HCT116 (cell line): ENCODE results near the gene MROH8. TPM values are rescaled to one million over a fixed set of nuclear protein-coding genes. Genes with fewer than 3 reads are reported as not detected.

Experiments
- ATAC-seq: fragments of 200-7000 bp; cut with Tn5 transposase; 2 replicates; pipeline ENCODE4 v1.9.1; 2020; ENCODE audit warnings: mild to moderate bottlenecking, moderate library complexity
- BruUV-seq: library from RNA; stranded (reverse); fragments of 400-500 nt; replicated peaks from 2 replicates; lab custom pipeline; 2021; lab: Mats Ljungman, UMichigan
- CTCF ChIA-PET: fragments of 300-600 bp; sonication (Branson Sonifier 250); formaldehyde crosslinking; loops from one replicate; lab custom pipeline; 2021; ENCODE audit warnings: antibody characterized with exemption; lab: Charles Lee
- POLR2A ChIA-PET: fragments of 300-600, 350-600 bp; sonication (Branson Sonifier 250); formaldehyde crosslinking; loops from one replicate; lab custom pipeline; 2021; ENCODE audit warnings: antibody characterized with exemption; lab: Charles Lee
- RAD21 ChIA-PET, 2 experiments: fragments of 300-600 bp; sonication (Branson Sonifier 250); formaldehyde crosslinking; loops; one replicate each; lab custom pipeline; 2023; ENCODE audit warnings: low total read pairs in 2 of 2; ENCODE audit not compliant: uncharacterized antibody in 2 of 2, unreplicated experiment in 2 of 2, low non-redundant PET in 1 of 2; lab: Charles Lee
- DNase-seq: peaks from one replicate; pipeline ENCODE4 v3.0.0-alpha.2; 2010; ENCODE audit warnings: low read depth, low spot score
- H2AFZ ChIP-seq: fragments of 200-600 bp; shearing (Covaris generic), sonication (generic); 2 replicates; pipeline ENCODE4 v1.6.1; 2017; ENCODE audit warnings: low read depth, mixed run types, mixed read lengths, antibody characterized with exemption, low read length; ENCODE audit not compliant: poor library complexity, severe bottlenecking
- H3K27ac ChIP-seq: 2 replicates; pipeline ENCODE4 v1.5.1; 2012; ENCODE audit warnings: low read depth, low read length
- H3K27me3 ChIP-seq: fragments of 200-600 bp; sonication (generic); 2 replicates; pipeline ENCODE4 v1.6.1; 2016; ENCODE audit warnings: mixed run types, low read length, mixed read lengths; ENCODE audit not compliant: insufficient read depth
- H3K36me3 ChIP-seq, 2 experiments: fragments of 200-500 bp in 1 of 2; fragments of 200-600 bp in 1 of 2; sonication (Bioruptor generic) in 1 of 2; sonication (generic) in 1 of 2; 2 replicates each; pipeline versions ENCODE4 v1.5.1 to v1.6.1; 2014 to 2016; ENCODE audit warnings: low read length in 2 of 2, inconsistent platforms in 1 of 2, mixed read lengths in 1 of 2, mixed run types in 1 of 2; ENCODE audit not compliant: insufficient read depth in 2 of 2, control insufficient read depth in 1 of 2
- H3K4me1 ChIP-seq, 2 experiments: fragments of 200-600 bp in 1 of 2; sonication (generic) in 1 of 2; 2 replicates each; pipeline versions ENCODE4 v1.5.1 to v1.6.1; 2012 to 2017; ENCODE audit warnings: low read length in 2 of 2, inconsistent platforms in 1 of 2, mild to moderate bottlenecking in 1 of 2, mixed read lengths in 1 of 2, mixed run types in 1 of 2, moderate library complexity in 1 of 2; ENCODE audit not compliant: insufficient read depth in 2 of 2, control insufficient read depth in 1 of 2
- H3K4me2 ChIP-seq: fragments of 200-600 bp; sonication (generic); 2 replicates; pipeline ENCODE4 v1.6.1; 2017; ENCODE audit warnings: mixed run types, low read length, mixed read lengths
- H3K4me3 ChIP-seq, 2 experiments: fragments of 200-600 bp in 1 of 2; sonication (generic) in 1 of 2; replicated peaks in 1 of 2; 2 replicates each; pipeline ENCODE4 v1.5.1; 2011 to 2016; ENCODE audit warnings: low read length in 2 of 2, control low read depth in 1 of 2, low read depth in 1 of 2, mild to moderate bottlenecking in 1 of 2, mixed read lengths in 1 of 2, mixed run types in 1 of 2
- H3K79me2 ChIP-seq: fragments of 200-600 bp; sonication (generic); 2 replicates; pipeline ENCODE4 v1.6.1; 2017; ENCODE audit warnings: mild to moderate bottlenecking, mixed run types, low read length, moderate library complexity, mixed read lengths; ENCODE audit not compliant: insufficient read depth
- H3K9ac ChIP-seq: fragments of 200-600 bp; sonication (generic); 2 replicates; pipeline ENCODE4 v1.6.1; 2016; ENCODE audit warnings: low read length, mixed read lengths
- H3K9me2 ChIP-seq: fragments of 200-600 bp; sonication (generic), shearing (Covaris generic); 2 replicates; pipeline ENCODE4 v1.6.1; 2017; ENCODE audit warnings: mixed run types, mild to moderate bottlenecking, moderate library complexity; ENCODE audit not compliant: insufficient read depth
- H3K9me3 ChIP-seq, 2 experiments: fragments of 200-500 bp in 1 of 2; fragments of 200-600 bp in 1 of 2; sonication (Bioruptor generic) in 1 of 2; sonication (generic) in 1 of 2; 2 replicates each; pipeline ENCODE4 v1.6.1; 2014 to 2017; ENCODE audit warnings: low read length in 2 of 2, mixed read lengths in 2 of 2, inconsistent platforms in 1 of 2, low read depth in 1 of 2, mild to moderate bottlenecking in 1 of 2, mixed run types in 1 of 2, moderate library complexity in 1 of 2; ENCODE audit not compliant: control insufficient read depth in 1 of 2, insufficient read depth in 1 of 2
- H4K20me1 ChIP-seq: fragments of 200-600 bp; sonication (generic), shearing (Covaris generic); 2 replicates; pipeline ENCODE4 v1.6.1; 2017; ENCODE audit warnings: mixed run types, mild to moderate bottlenecking, moderate library complexity; ENCODE audit not compliant: insufficient read depth
- ATF3 ChIP-seq: IDR thresholded peaks from 2 replicates; pipeline ENCODE4 v1.6.1; 2012
- CBX3 ChIP-seq: IDR thresholded peaks from 2 replicates; pipeline ENCODE4 v1.6.1; 2012; ENCODE audit warnings: low read depth
- CEBPB ChIP-seq: IDR thresholded peaks from 2 replicates; pipeline ENCODE4 v1.6.1; 2012; ENCODE audit warnings: low read depth
- EGR1 ChIP-seq: IDR thresholded peaks from 2 replicates; pipeline ENCODE4 v1.6.1; 2012; ENCODE audit warnings: low read depth
- EZH2 ChIP-seq: fragments of 200-600 bp; sonication (generic); IDR thresholded peaks from 2 replicates; pipeline ENCODE4 v1.6.1; 2017; ENCODE audit warnings: antibody characterized with exemption, mixed run types
- EZH2phosphoT487 ChIP-seq: fragments of 200-600 bp; IDR thresholded peaks from 2 replicates; pipeline ENCODE4 v1.6.1; 2018; ENCODE audit warnings: antibody characterized with exemption, borderline replicate concordance
- FOSL1 ChIP-seq: IDR thresholded peaks from 2 replicates; pipeline ENCODE4 v1.6.1; 2012; ENCODE audit warnings: low read depth
- MAX ChIP-seq: IDR thresholded peaks from 2 replicates; pipeline ENCODE4 v1.6.1; 2012
- POLR2A ChIP-seq: IDR thresholded peaks from 2 replicates; pipeline ENCODE4 v1.7.0; 2011; ENCODE audit warnings: borderline replicate concordance; ENCODE audit not compliant: insufficient read depth, insufficient read length; ENCODE audit errors: extremely low read depth
- POLR2AphosphoS5 ChIP-seq: IDR thresholded peaks from 2 replicates; pipeline ENCODE4 v1.6.1; 2011; ENCODE audit warnings: mild to moderate bottlenecking, low read depth, low read length, moderate library complexity
- REST ChIP-seq: IDR thresholded peaks from 2 replicates; pipeline ENCODE4 v1.6.1; 2012; ENCODE audit warnings: low read depth
- SIN3A ChIP-seq: IDR thresholded peaks from 2 replicates; pipeline ENCODE4 v1.6.1; 2012; ENCODE audit warnings: low read depth
- SRF ChIP-seq: IDR thresholded peaks from 2 replicates; pipeline ENCODE4 v1.6.1; 2012; ENCODE audit warnings: low read depth
- TCF7L2 ChIP-seq: IDR thresholded peaks from 2 replicates; pipeline ENCODE4 v1.7.0; 2011; ENCODE audit warnings: borderline replicate concordance, inconsistent platforms; ENCODE audit not compliant: insufficient read depth, insufficient read length; ENCODE audit errors: extremely low read depth
- YY1 ChIP-seq: IDR thresholded peaks from 2 replicates; pipeline ENCODE4 v1.6.1; 2011; ENCODE audit warnings: low read length, low read depth, moderate library complexity, mild to moderate bottlenecking; ENCODE audit not compliant: insufficient replicate concordance; ENCODE audit errors: extremely low read depth
- ZBTB33 ChIP-seq: IDR thresholded peaks from 2 replicates; pipeline ENCODE4 v1.6.1; 2011; ENCODE audit warnings: mild to moderate bottlenecking, low read length, moderate library complexity; ENCODE audit not compliant: insufficient replicate concordance; ENCODE audit errors: extremely low read depth
- ZFX ChIP-seq: fragments of 450-650 bp; IDR thresholded peaks from 2 replicates; pipeline ENCODE4 v1.6.1; 2017
- ZNF274 ChIP-seq: fragments of 200-500 bp; sonication (Bioruptor generic); IDR thresholded peaks from 2 replicates; pipeline ENCODE4 v1.6.1; 2014; ENCODE audit warnings: mild to moderate bottlenecking, low read depth, low read length, inconsistent platforms
- intact Hi-C: fragments of 100-400 bp; cut with micrococcal nuclease; formaldehyde crosslinking; loops from 2 replicates; pipeline ENCODE4 v1.10.0; 2022
- total RNA-seq: library from RNA; stranded (reverse); gene quantifications from one replicate; pipeline ENCODE4 v1.2.1, GENCODE V29; 2021; ENCODE audit not compliant: unreplicated experiment

Gene MROH8
- total RNA-seq, 1 experiment from 2014 or later, result 0.79 TPM

GRCh38 chr20:37193226-37193625 is 13.9 kb upstream of the MROH8 start:
- peaks cover 99% of the 10 kb centered on the region for H3K79me2 ChIP-seq
- no peaks in the 10 kb centered on the region for H3K9me2 ChIP-seq
- H3K36me3 ChIP-seq, result peaks cover 12 to 40% of the 10 kb centered on the region in 2 experiments
- TF ChIP-seq SIN3A (no peak), FOSL1 (no peak), CEBPB (no peak), CBX3 (no peak), SRF (no peak), MAX (no peak), EZH2phosphoT487 (no peak), EGR1 (no peak), POLR2A (no peak), REST (no peak), POLR2AphosphoS5 (no peak), EZH2 (no peak), ATF3 (no peak), ZBTB33 (no peak), YY1 (no peak), ZNF274 (no peak), TCF7L2 (no peak), ZFX (no peak)
- H3K4me2 ChIP-seq, result no peak overlapping the region
- intact Hi-C loops, result no loop called here
- RAD21 ChIA-PET, result no interaction called here
- DNase-seq, result no peak
- H3K27me3 ChIP-seq, result no peaks in the 10 kb centered on the region
- H3K4me3 ChIP-seq, result no peak overlapping the region
- CTCF ChIA-PET, result interaction anchor here (0.9 to 1.0 kb wide), 2 partner anchors 14 to 340 kb away, joined by 3 read pairs; partner anchors contain the start of genes MROH8 and RPN2
- no peak for ATAC-seq
- H3K9ac ChIP-seq, result no peak overlapping the region
- no peak overlapping the region for H3K27ac ChIP-seq
- POLR2A ChIA-PET, result no interaction called here
- H2AFZ ChIP-seq, result no peak overlapping the region
- peaks cover 0 to 7% of the 10 kb centered on the region in 2 experiments; a peak in 1 of 4 replicates for H3K4me1 ChIP-seq
- H3K9me3 ChIP-seq, result no peaks in the 10 kb centered on the region
- BruUV-seq, result no TSS peak
- peaks cover 27% of the 10 kb centered on the region; the same call in 1 of the 2 replicates for H4K20me1 ChIP-seq
